ENCODE data around the gene SGO1. TPM values are rescaled to one million over a fixed set of nuclear protein-coding genes. Genes with fewer than 3 reads are reported as not detected.
"Not testable (repeated sequence)": the region's sequence is repeated elsewhere in the genome, so short reads cannot be mapped to it uniquely, and the experiment has no call there.

The SGO1 gene
- total RNA-seq: 22.1 and 24.0 TPM in 2 replicates

DNA sequence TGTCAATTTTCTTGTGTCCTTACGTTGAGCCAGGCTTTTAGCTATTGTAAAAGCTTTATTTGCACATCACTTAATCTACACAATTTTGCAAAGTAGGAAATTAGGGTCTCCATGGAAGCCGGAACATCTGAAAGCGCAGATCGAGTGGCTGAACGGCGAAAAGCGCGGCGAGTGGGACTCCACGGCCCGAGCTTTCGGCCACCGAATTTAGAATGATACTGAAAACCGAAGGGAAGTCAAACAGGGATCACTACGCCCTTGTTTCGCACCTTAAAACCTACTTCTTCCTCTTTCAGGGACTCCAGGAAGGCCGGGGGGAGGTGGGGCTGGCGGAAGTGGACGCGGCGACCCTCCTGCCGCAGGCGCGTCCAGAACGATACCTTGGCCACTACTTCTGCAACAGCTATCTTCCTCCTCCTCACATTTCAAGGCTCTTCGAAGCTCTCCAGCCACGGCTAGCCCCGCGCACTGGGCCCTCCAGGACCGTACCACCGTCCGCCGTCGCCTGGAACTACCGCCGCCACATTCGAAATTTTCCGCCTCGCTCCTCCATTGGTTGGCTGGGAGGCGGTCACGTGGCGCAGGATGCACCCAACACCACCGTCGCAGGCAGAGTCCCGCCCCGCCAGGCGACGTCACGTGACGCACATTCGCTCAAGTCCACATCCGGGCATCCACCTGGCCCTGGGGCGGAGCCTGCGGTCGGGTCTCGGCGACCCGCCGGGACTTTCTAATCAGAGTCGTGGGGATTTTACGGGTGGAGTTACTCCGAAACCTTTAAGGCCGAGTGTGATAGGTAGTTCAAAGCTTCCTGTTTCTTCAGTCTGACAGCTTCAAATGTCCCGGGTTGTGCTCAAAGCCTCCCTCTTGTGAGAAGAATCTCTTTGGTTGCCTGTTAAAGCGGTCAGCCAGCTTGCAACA, at the start of gene SGO1:
SGO1 (minus strand) TSS at position 528 of the 921 bp plus-strand sequence. CDS start 2,179 bp downstream, outside the sequence.
- intact Hi-C loops (cut with micrococcal nuclease): loop anchor here (1.0 to 5.0 kb wide), 8 partner anchors 26 to 1754 kb away; partner anchors contain the start of genes EFHB and RAB5A

DNA sequence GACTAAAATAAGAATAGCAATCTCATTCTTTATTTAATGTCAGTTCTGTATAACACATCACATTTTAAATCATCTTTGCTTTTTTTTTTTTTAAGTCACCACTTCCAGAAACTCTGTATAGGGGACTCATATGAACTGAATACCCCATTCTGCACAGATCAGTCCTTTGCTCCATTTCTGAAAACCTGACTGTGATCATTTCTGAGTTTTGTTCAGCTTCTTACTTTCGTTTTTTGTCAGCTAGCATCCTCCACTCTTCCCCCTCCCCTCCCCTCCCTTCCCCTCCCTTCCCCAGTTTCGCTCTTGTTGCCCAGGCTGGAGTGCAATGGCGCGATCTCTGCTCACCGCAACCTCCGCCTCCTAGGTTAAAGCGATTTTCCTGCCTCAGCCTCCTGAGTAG, 49.8 kb upstream of the SGO1 start:
- intact Hi-C loops (cut with micrococcal nuclease): no loop called here

DNA sequence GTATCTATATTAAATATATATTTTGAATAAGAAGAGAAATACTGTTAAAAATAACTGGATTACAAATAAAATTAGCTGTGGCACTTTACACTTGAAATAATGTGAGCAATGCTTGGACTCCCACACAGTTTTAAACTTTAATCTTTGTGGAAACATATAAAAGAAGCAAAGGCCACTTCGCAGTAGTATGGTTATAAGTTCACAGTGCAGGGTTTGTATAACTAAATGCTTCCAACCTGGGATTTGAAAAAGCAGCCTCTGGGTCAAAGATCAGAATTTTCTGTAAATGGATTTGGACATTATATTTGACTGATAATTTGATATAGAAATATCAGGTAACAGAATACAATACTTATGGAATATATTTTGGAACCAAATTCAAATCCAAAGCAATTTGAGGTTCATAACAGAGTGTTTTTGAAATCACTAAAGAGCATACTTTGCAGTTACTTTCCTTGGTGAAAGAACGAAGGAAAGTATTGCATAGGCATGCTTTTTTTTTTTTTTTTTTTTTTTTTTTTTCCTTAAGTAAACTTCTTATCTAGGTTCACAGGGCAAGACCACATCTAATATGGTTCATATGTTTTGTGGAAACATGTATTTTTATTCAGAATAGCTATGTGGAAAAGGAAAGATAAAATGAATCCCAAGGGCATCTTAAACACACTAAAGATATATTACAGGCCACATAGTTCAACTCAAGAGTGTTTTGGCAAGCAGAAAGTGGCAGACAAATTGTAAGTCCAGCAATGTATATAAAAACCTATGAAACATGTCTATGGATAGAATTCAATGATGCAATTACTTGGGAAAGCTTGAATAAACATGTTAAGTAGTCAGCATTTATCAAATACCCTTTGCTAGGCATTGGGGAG, 47.1 kb upstream of the SGO1 start:
- intact Hi-C loops (cut with micrococcal nuclease): no loop called here

- intact Hi-C loops (cut with micrococcal nuclease): no loop called here
Observed at GRCh38 chr3:20230954-20231353, 44.9 kb upstream of the SGO1 start.

DNA sequence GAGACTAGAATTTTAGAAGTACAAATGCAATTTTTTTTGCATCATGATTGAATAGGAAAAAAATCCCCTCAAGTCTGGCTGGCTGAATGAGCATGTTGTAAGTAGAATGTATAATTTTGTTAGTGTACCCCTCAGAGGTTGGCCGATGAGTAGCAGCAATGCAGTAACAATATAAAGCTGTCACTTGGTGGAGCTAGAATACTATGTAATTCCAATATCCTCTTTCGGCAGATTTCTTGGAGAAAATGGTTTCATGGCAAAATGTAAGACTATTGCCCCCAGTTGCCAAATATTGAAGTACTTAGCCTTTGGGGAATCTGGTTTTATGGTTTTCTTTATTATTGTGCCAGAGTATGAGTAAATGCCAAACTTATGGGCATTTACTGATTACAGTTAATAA, 39.8 kb upstream of the SGO1 start:
- intact Hi-C loops (cut with micrococcal nuclease): no loop called here

DNA sequence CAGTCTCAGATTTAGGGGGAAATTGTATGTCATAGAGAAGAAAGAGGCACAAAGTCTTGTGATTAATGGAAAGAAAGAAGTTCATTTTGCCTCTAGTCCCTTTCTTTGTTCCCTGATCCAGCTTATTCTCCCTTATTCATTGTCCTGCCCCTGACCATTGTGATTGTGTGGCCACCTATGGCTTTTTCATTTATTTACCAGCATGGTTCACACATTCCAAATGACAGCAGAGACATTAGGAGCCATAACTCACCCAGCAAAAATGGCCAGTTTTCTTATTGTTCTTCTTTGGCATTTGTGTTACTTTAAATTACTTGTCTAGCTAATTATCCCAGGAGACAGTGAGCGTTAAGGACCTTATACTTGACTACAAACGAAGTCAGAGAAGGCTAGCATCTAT, 36.3 kb upstream of the SGO1 start:
- intact Hi-C loops (cut with micrococcal nuclease): no loop called here

DNA sequence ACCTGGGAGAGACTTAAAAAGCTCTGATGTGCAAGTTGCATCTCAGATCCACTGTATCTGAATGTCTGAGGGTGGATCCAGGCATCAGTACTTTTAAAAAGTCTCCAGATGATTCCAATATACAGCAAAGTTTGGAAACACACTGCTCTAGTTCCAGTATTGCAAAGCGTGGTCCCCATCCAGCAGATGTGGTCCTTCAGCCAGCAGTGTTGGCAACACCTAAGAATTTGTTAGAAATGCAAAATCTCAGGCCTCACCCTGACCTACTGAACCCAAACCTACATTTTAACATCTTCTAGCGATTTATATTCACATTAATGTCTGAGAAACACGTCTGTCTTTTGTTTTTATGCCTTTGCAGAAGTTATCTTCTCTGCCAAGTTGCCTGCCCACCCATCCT, 32.2 kb upstream of the SGO1 start:
- intact Hi-C loops (cut with micrococcal nuclease): no loop called here

- intact Hi-C loops (cut with micrococcal nuclease): no loop called here
Observed at GRCh38 chr3:20215636-20216035, 29.6 kb upstream of the SGO1 start.

GRCh38 chr3:20213491-20213890, 27.5 kb upstream of the SGO1 start:
- intact Hi-C loops (cut with micrococcal nuclease): not testable (repeated sequence)

DNA sequence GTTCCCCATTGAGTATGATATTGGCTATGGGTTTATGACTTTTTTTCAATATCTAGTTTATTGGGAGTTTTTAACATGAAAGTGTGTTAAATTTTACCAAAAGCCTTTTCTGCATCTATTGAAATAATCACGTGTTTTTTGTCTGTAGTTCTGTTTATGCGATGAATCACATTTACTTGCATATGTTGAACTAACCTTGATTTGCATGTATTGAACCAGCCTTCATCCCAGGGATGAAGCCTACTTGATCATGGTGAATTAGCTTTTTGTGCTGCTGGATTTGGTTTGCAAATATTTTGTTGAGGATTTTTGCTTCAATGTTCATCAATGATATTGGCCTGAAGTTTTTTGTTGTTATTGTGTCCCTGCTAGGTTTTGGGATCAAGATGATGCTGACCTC, 21.9 kb upstream of the SGO1 start:
- intact Hi-C loops (cut with micrococcal nuclease): not testable (repeated sequence)

GRCh38 chr3:20205898-20206297, 19.9 kb upstream of the SGO1 start:
- intact Hi-C loops (cut with micrococcal nuclease): not testable (repeated sequence)

- intact Hi-C loops (cut with micrococcal nuclease): no loop called here
Observed at GRCh38 chr3:20201143-20201542, 15.1 kb upstream of the SGO1 start.

- intact Hi-C loops (cut with micrococcal nuclease): no loop called here
Observed at GRCh38 chr3:20197775-20198174, 11.8 kb upstream of the SGO1 start.

DNA sequence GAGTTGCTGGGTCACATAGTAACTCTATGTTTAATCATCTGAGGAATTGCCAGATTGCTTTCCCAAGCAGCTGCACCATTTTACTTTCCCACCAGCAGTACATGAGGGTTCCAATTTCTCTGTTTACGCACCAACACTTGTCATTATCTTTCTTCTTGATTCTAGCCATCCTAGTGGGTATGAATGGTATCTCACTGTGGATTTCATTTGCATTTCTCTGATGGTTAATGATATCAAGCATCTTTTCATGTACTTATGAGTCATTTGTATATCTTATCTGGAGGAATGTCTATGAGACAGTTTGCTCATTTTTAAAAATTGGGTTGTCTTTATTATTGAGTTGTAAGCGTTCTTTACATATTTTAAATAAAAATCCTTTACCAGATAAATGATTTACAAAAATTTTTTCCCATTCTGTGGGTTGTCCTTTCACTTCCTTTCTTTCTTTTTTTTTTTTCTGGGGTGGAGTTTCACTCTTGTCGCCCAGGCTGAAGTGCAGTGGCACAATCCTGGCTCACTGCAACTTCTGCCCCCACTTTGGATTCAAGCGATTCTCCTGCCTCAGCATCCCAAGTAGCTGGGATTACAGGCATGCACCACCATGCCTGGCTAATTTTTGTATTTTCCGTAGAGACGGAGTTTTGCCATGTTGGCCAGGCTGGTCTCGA, 8.9 kb upstream of the SGO1 start:
- intact Hi-C loops (cut with micrococcal nuclease): no loop called here

DNA sequence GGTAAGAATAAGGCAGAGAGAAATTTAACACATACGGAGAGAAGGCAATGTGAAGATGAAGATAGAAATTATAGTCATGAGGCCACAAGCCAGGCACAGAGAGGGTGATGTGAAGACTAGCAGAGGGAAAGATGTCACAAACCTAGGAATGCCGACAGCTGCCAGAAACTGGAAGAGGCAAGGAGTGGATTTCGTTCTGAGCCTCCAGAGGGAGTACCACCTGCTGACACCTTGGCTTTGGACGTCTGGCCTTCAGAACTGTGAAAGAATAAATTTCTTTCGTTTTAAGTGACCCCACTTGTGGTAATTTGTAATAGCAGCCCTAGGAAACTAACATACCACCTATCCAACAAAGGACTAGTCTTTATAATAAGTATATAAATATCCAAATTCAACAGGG, 5.0 kb upstream of the SGO1 start:
- intact Hi-C loops (cut with micrococcal nuclease): no loop called here

DNA sequence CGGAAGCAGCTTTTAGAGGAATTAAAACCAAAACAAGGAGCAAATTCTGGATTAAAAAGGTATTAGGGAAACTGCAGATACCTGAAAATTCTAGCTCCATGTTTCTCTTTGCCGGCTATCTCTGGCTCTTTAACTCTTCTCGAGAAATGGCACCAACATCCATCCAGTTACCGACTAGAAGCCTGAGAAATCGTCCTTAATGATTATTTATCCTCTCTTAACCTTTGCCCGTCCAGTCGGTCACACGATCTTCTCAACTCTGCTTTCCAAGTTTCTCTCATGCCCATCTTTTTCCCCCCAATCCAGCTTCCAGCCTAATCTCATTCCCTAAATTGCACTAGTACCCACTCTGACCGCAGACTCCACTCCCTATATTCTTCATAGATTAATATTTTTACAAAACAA, 596 bp upstream of the SGO1 start:
- intact Hi-C loops (cut with micrococcal nuclease): loop anchor here (1.0 to 5.0 kb wide), 8 partner anchors 26 to 1754 kb away; partner anchors contain the start of genes EFHB and RAB5A

DNA sequence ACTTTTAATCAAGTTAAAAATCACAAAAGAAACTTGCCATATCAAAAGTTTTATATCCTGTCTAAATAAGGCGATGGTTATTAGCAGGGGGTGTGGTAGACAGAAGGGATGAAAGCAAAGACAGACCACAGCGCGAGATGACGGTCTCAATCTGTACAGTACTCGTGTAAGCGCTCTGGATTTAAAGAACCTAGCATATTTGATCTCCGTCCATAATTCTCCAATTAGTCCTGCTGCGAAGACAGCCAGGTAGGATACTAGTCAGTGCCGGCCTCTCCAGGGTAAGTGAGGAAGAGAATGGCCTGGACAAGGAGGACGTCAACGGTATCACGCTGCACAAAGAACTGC, 701 bp downstream of the SGO1 start:
- intact Hi-C loops (cut with micrococcal nuclease): loop anchor here (5.0 kb wide), 2 partner anchors 253 to 1753 kb away; partner anchors contain the start of gene EFHB

- intact Hi-C loops (cut with micrococcal nuclease): no loop called here
Observed at GRCh38 chr3:20182206-20182605, 3.8 kb downstream of the SGO1 start.

DNA sequence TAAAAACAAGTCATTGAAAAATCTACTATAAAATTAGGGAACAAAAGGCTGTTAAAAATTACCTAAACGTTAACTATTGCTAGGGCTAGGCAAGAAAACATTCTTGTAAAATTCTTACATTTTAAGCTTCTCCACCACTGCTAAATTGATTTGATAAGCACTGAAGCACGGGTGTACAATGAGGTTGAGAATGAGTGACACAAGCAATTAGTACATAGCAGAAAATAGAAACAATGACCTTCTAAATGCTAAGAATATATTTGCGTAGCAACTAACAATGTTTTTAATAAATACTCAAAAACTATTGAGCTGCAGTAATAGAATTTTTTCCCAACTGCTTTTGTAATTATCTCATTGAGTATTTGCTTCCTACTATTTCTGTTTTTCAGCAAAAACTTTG, 4.7 kb downstream of the SGO1 start:
- intact Hi-C loops (cut with micrococcal nuclease): no loop called here

DNA sequence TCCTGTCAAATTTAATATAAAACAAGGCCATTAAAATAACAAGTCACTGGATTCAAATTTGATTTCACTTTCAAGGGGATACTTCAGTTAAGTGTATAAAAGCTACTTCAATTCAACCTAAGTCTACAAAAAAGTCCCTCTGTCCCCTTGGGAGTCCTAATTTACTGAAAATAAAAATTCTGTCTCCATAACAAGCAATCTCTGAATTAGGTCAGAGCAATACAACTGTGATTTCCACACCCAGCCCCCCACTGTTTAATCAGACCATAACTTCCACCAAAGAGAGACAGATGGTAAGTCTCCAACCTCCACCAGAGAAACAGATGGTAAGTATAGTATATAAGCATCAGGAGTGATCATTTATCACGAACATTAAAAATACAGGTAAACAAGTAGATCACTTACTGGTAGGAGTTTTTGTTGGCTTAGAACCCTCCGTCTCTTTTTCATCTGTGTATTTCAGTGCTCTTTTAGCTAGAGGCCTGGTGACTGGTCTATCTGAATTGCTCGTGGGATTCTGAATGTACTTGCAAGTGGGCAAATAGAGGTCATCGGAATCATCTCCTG, 12.1 kb downstream of the SGO1 start:
- intact Hi-C loops (cut with micrococcal nuclease): loop anchor here (1.0 kb wide), 1 partner anchor 10 kb away; no protein-coding TSS in a partner anchor

GRCh38 chr3:20161714-20162113, 24.3 kb downstream of the SGO1 start:
- intact Hi-C loops (cut with micrococcal nuclease): no loop called here
